HepG2 (cell line): ENCODE data around the gene TNFRSF1B. TPM values are rescaled to one million over a fixed set of nuclear protein-coding genes. Genes with fewer than 3 reads are reported as not detected.

Experiments used
- AHR ChIP-seq: IDR thresholded peaks from 2 replicates; pipeline ENCODE4 v1.6.1; 2018; ENCODE audit warnings: missing genetic modification reagents, missing compliant biosample characterization
- FOXA1 ChIP-seq, 2 experiments: fragments of 450-650 bp in 1 of 2; sonication (generic) in 1 of 2; formaldehyde crosslinking in 1 of 2; IDR thresholded peaks; 2 replicates each; pipeline versions ENCODE4 v1.4.0 to v1.6.1; 2016 to 2020; ENCODE audit warnings: missing genetic modification reagents in 1 of 2
- HNRNPH1 ChIP-seq: fragments of 200-400 bp; formaldehyde crosslinking; optimal IDR thresholded peaks from 2 replicates; pipeline ENCODE3; 2017; ENCODE audit warnings: mild to moderate bottlenecking, low read depth, low read length
- KDM2A ChIP-seq: sonication (generic); formaldehyde crosslinking; IDR thresholded peaks from 2 replicates; pipeline ENCODE4 v1.4.0; 2020; ENCODE audit warnings: low read depth, missing genetic modification reagents, borderline replicate concordance
- MED1 ChIP-seq: sonication (generic); formaldehyde crosslinking; IDR thresholded peaks from 2 replicates; pipeline ENCODE4 v1.4.0; 2020; ENCODE audit warnings: missing genetic modification reagents
- SALL2 ChIP-seq: sonication (generic); formaldehyde crosslinking; IDR thresholded peaks from 2 replicates; pipeline ENCODE4 v1.8.1; 2023; ENCODE audit warnings: mild to moderate bottlenecking, missing genetic modification reagents, inconsistent platforms
- SMC3 ChIP-seq: IDR thresholded peaks from 2 replicates; pipeline ENCODE4 v1.6.1; 2011; ENCODE audit warnings: low read length, improper control_type of control experiment
- TEF ChIP-seq: sonication (generic); formaldehyde crosslinking; IDR thresholded peaks from 2 replicates; pipeline ENCODE4 v1.5.0; 2020; ENCODE audit warnings: missing genetic modification reagents
- TOE1 ChIP-seq: sonication (generic); formaldehyde crosslinking; IDR thresholded peaks from 2 replicates; pipeline ENCODE4 v1.4.0; 2020; ENCODE audit warnings: mild to moderate bottlenecking, missing genetic modification reagents
- WIZ ChIP-seq: sonication (generic); formaldehyde crosslinking; IDR thresholded peaks from 2 replicates; pipeline ENCODE4 v1.5.1; 2020; ENCODE audit warnings: mild to moderate bottlenecking, missing genetic modification reagents
- XRCC5 ChIP-seq: fragments of 200-400 bp; formaldehyde crosslinking; optimal IDR thresholded peaks from 2 replicates; pipeline ENCODE3; 2017; ENCODE audit warnings: mild to moderate bottlenecking, low read length
- ZBTB38 ChIP-seq: sonication (generic); formaldehyde crosslinking; IDR thresholded peaks from 2 replicates; pipeline ENCODE4 v1.5.1; 2020; ENCODE audit warnings: mild to moderate bottlenecking, missing genetic modification reagents
- ZEB1 ChIP-seq: IDR thresholded peaks from 2 replicates; pipeline ENCODE4 v1.6.1; 2012; ENCODE audit warnings: mild to moderate bottlenecking, low read depth, inconsistent platforms; ENCODE audit not compliant: insufficient replicate concordance
- ZFP36 ChIP-seq: fragments of 150-350 bp; IDR thresholded peaks from 2 replicates; pipeline ENCODE4 v1.6.1; 2018; ENCODE audit warnings: borderline replicate concordance, low read length, low read depth; ENCODE audit not compliant: partially characterized antibody
- ZNF432 ChIP-seq: sonication (generic); formaldehyde crosslinking; IDR thresholded peaks from 2 replicates; pipeline ENCODE4 v1.5.0; 2020; ENCODE audit warnings: missing genetic modification reagents, mild to moderate bottlenecking, borderline replicate concordance
- ZNF674 ChIP-seq: sonication (generic); formaldehyde crosslinking; IDR thresholded peaks from 2 replicates; pipeline ENCODE4 v1.5.0; 2020; ENCODE audit warnings: low read depth, mild to moderate bottlenecking, missing genetic modification reagents
- ZNF766 ChIP-seq: sonication (generic); formaldehyde crosslinking; IDR thresholded peaks from 2 replicates; pipeline ENCODE4 v1.5.0; 2020; ENCODE audit warnings: missing genetic modification reagents, borderline replicate concordance
- ZNF891 ChIP-seq: sonication (generic); formaldehyde crosslinking; IDR thresholded peaks from 2 replicates; pipeline ENCODE4 v1.5.0; 2020; ENCODE audit warnings: mild to moderate bottlenecking, missing genetic modification reagents
- polyA plus RNA-seq, 8 experiments: library from polyadenylated mRNA; depleted of rRNA in 3 of 8; stranded (reverse) in 7 of 8; unstranded in 1 of 8; fragments of >200 nt; fragmentation: Illumina TruSeq in 4 of 8; extraction: Trizol in 4 of 8; gene quantifications; 2 replicates each; pipeline versions ENCODE4 v1.2.1 to v1.2.3, GENCODE V29; 2011 to 2016; ENCODE audit warnings: low read depth in 4 of 8, missing spikeins in 1 of 8, mixed read lengths in 1 of 8; ENCODE audit not compliant: insufficient read depth in 1 of 8
- total RNA-seq, 5 experiments: library from RNA; depleted of rRNA; stranded (reverse); fragments of >200 nt; fragmentation: Illumina TruSeq; extraction: Trizol; gene quantifications; 2 replicates each; pipeline ENCODE4 v1.2.3, GENCODE V29; 2016; ENCODE audit warnings: low read depth in 1 of 5
- TF ChIP-seq, protein P1 (sequence below): sonication (generic); formaldehyde crosslinking; IDR thresholded peaks from 2 replicates; pipeline ENCODE4 v1.4.0; 2020; ENCODE audit warnings: missing genetic modification reagents
- TF ChIP-seq, protein P2 (sequence below): sonication (generic); formaldehyde crosslinking; IDR thresholded peaks from 2 replicates; pipeline ENCODE4 v1.4.0; 2020; ENCODE audit warnings: missing genetic modification reagents
- TF ChIP-seq, protein P3 (sequence below): sonication (generic); formaldehyde crosslinking; IDR thresholded peaks from 2 replicates; pipeline ENCODE4 v1.4.0; 2020; ENCODE audit warnings: missing genetic modification reagents, low read depth, mild to moderate bottlenecking, borderline replicate concordance
- TF ChIP-seq, protein P4 (sequence below): sonication (generic); formaldehyde crosslinking; IDR thresholded peaks from 2 replicates; pipeline ENCODE4 v1.5.0; 2020; ENCODE audit warnings: missing genetic modification reagents
- TF ChIP-seq, protein P5 (sequence below): sonication (generic); formaldehyde crosslinking; IDR thresholded peaks from 2 replicates; pipeline ENCODE4 v1.8.0; 2022; ENCODE audit warnings: missing genetic modification reagents, mild to moderate bottlenecking, borderline replicate concordance

Gene TNFRSF1B
- total and polyA plus RNA-seq, 2 of the 13 experiments (the other 11 are each of a cell fraction or from before 2014, with no cell fraction given): 0.04 to 0.11 TPM

- TF ChIP-seq ZNF766: peak; percentile 45; the same call in 1 of the 2 replicates
- TF ChIP-seq, protein P1, sequence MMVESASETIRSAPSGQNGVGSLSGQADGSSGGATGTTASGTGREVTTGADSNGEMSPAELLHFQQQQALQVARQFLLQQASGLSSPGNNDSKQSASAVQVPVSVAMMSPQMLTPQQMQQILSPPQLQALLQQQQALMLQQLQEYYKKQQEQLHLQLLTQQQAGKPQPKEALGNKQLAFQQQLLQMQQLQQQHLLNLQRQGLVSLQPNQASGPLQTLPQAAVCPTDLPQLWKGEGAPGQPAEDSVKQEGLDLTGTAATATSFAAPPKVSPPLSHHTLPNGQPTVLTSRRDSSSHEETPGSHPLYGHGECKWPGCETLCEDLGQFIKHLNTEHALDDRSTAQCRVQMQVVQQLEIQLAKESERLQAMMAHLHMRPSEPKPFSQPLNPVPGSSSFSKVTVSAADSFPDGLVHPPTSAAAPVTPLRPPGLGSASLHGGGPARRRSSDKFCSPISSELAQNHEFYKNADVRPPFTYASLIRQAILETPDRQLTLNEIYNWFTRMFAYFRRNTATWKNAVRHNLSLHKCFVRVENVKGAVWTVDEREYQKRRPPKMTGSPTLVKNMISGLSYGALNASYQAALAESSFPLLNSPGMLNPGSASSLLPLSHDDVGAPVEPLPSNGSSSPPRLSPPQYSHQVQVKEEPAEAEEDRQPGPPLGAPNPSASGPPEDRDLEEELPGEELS (CRISPR knock-in tag): no peak
- TF ChIP-seq, protein P2, sequence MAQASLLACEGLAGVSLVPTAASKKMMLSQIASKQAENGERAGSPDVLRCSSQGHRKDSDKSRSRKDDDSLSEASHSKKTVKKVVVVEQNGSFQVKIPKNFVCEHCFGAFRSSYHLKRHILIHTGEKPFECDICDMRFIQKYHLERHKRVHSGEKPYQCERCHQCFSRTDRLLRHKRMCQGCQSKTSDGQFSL: no peak
- TF ChIP-seq, protein P3, sequence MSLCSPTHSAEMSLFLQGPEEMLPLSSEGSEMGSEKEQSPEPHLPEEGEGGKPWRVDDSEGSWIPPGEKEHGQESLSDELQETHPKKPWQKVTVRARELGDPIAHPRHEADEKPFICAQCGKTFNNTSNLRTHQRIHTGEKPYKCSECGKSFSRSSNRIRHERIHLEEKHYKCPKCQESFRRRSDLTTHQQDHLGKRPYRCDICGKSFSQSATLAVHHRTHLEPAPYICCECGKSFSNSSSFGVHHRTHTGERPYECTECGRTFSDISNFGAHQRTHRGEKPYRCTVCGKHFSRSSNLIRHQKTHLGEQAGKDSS: 0 out of 2 replicates have a peak, but pooled peaks have one; percentile 12
- TF ChIP-seq TEF (CRISPR knock-in tag): no peak
- TF ChIP-seq ZBTB38: 0 out of 2 replicates have a peak, but pooled peaks have one; percentile 17
- TF ChIP-seq WIZ: no peak
- no peak for TF ChIP-seq ZNF674 (CRISPR knock-in tag)
- TF ChIP-seq, protein P4, sequence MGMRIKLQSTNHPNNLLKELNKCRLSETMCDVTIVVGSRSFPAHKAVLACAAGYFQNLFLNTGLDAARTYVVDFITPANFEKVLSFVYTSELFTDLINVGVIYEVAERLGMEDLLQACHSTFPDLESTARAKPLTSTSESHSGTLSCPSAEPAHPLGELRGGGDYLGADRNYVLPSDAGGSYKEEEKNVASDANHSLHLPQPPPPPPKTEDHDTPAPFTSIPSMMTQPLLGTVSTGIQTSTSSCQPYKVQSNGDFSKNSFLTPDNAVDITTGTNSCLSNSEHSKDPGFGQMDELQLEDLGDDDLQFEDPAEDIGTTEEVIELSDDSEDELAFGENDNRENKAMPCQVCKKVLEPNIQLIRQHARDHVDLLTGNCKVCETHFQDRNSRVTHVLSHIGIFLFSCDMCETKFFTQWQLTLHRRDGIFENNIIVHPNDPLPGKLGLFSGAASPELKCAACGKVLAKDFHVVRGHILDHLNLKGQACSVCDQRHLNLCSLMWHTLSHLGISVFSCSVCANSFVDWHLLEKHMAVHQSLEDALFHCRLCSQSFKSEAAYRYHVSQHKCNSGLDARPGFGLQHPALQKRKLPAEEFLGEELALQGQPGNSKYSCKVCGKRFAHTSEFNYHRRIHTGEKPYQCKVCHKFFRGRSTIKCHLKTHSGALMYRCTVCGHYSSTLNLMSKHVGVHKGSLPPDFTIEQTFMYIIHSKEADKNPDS (CRISPR knock-in tag): no peak
- TF ChIP-seq, protein P5, sequence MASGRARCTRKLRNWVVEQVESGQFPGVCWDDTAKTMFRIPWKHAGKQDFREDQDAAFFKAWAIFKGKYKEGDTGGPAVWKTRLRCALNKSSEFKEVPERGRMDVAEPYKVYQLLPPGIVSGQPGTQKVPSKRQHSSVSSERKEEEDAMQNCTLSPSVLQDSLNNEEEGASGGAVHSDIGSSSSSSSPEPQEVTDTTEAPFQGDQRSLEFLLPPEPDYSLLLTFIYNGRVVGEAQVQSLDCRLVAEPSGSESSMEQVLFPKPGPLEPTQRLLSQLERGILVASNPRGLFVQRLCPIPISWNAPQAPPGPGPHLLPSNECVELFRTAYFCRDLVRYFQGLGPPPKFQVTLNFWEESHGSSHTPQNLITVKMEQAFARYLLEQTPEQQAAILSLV (CRISPR knock-in tag): no peak
- TF ChIP-seq ZNF891 (CRISPR knock-in tag): peak; percentile 48
- no peak for TF ChIP-seq AHR (CRISPR knock-in tag)
- no peak for TF ChIP-seq ZEB1
- peak; percentile 29; the same call in 1 of the 2 replicates for TF ChIP-seq MED1 (CRISPR knock-in tag)
- TF ChIP-seq TOE1 (CRISPR knock-in tag): no peak
- no peak for TF ChIP-seq ZFP36
- peak; percentile 75; the same call in 1 of the 2 replicates for TF ChIP-seq KDM2A (CRISPR knock-in tag)
- TF ChIP-seq FOXA1 (IDR thresholded peaks at IDR 0.05): no peak
- TF ChIP-seq FOXA1 (CRISPR knock-in tag; IDR thresholded peaks at IDR 0.05): no peak
- TF ChIP-seq HNRNPH1: no peak
- TF ChIP-seq XRCC5: peak; percentile 100
- no peak for TF ChIP-seq SMC3
- no peak for TF ChIP-seq ZNF432 (CRISPR knock-in tag)
- 0 out of 2 replicates have a peak, but pooled peaks have one; percentile 46 for TF ChIP-seq SALL2 (CRISPR knock-in tag)
Observed at GRCh38 chr1:12229835-12230548, 63.2 kb downstream of the TNFRSF1B start, which contains the start of gene VPS13D (continued).
